COR-L47 (cell line): ENCODE data around the gene ALDH3B1.

Experiments used
- DNase-seq: peaks from one replicate; lab custom pipeline; 2025; lab: John Stamatoyannopoulos, UW

Gene ALDH3B1

GRCh38 chr11:68044145-68044813 is 34.2 kb downstream of the ALDH3B1 start:
- no peak for DNase-seq

- no peak for DNase-seq
Observed at GRCh38 chr11:68044898-68045351, 34.8 kb downstream of the ALDH3B1 start.

GRCh38 chr11:68047437-68048290 is 37.5 kb downstream of the ALDH3B1 start:
- DNase-seq, result no peak

- no peak for DNase-seq
Observed at GRCh38 chr11:68048681-68049508, 38.8 kb downstream of the ALDH3B1 start.

- peak; percentile 12 for DNase-seq
Observed at GRCh38 chr11:68049509-68050370, 39.6 kb downstream of the ALDH3B1 start.

- DNase-seq, result no peak
Observed at GRCh38 chr11:68050371-68050841, 40.3 kb downstream of the ALDH3B1 start.

- peak; percentile 60 for DNase-seq
Observed at GRCh38 chr11:68051191-68052136, 41.3 kb downstream of the ALDH3B1 start.

GRCh38 chr11:68052137-68052873 is 42.2 kb downstream of the ALDH3B1 start:
- no peak for DNase-seq

GRCh38 chr11:68053117-68053516 is 43.0 kb downstream of the ALDH3B1 start:
- DNase-seq, result no peak

GRCh38 chr11:68053981-68054812 is 44.1 kb downstream of the ALDH3B1 start:
- no peak for DNase-seq

GRCh38 chr11:68056317-68057285 is 46.5 kb downstream of the ALDH3B1 start:
- no peak for DNase-seq

GRCh38 chr11:68057807-68058206 is 47.7 kb downstream of the ALDH3B1 start:
- DNase-seq, result no peak

- no peak for DNase-seq
Observed at GRCh38 chr11:68061508-68061907, 51.4 kb downstream of the ALDH3B1 start.

- DNase-seq, result no peak
Observed at GRCh38 chr11:68064926-68065325, 54.8 kb downstream of the ALDH3B1 start.

- DNase-seq, result no peak
Observed at GRCh38 chr11:68065841-68066240, 55.7 kb downstream of the ALDH3B1 start.

- DNase-seq, result no peak
Observed at GRCh38 chr11:68066742-68067141, 56.6 kb downstream of the ALDH3B1 start.

GRCh38 chr11:68067991-68068390 is 57.9 kb downstream of the ALDH3B1 start:
- DNase-seq, result no peak
